Fibroblast of lung (primary cell): ENCODE measurements around the gene USH2A.

Experiments used
- EZH2 ChIP-seq: IDR thresholded peaks from 2 replicates; pipeline ENCODE4 v1.5.1; 2012; ENCODE audit warnings: low read length, control low read depth, mild to moderate bottlenecking; ENCODE audit errors: missing control alignments
- TF ChIP-seq, protein P1 (sequence below), 2 donors: IDR thresholded peaks in 1 of 2; conservative IDR thresholded peaks in 1 of 2; 1 replicate in 1 of 2; 2 replicates in 1 of 2; pipeline ENCODE4 v1.5.1; 2011 to 2012; ENCODE audit warnings: low read length in 2 of 2, control low read depth in 1 of 2, inconsistent platforms in 1 of 2, low read depth in 1 of 2, mild to moderate bottlenecking in 1 of 2

DNA sequence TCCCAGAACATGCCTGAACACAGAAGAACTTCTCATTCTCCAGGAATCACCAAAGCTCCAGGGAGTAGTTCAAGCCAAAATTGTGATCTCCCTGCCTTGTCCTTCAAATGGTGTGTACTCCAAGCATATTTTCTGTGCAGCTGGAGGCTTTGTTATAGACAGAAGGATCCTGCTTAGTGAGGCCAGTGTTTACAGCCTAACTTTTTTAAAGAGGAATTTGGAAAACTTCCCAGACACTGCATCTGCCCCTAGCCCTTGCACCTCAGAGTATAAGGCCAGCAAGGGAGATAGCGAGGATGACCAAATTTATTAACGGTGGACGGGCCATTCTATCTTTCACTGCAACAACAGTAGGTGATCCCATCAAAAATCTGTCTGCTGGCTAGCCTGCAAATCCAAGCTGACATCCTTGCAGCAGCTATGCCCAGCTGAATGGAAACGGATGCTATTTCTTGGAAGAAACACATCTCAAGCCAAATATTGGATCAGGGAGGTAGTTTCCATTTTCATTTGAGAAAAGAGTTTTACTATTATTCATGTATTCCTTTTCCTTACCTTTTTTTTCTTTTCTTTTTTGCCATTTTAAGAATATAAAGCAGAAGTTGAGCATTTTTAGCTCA, 249.8 kb downstream of the USH2A start:
- TF ChIP-seq, protein P1, sequence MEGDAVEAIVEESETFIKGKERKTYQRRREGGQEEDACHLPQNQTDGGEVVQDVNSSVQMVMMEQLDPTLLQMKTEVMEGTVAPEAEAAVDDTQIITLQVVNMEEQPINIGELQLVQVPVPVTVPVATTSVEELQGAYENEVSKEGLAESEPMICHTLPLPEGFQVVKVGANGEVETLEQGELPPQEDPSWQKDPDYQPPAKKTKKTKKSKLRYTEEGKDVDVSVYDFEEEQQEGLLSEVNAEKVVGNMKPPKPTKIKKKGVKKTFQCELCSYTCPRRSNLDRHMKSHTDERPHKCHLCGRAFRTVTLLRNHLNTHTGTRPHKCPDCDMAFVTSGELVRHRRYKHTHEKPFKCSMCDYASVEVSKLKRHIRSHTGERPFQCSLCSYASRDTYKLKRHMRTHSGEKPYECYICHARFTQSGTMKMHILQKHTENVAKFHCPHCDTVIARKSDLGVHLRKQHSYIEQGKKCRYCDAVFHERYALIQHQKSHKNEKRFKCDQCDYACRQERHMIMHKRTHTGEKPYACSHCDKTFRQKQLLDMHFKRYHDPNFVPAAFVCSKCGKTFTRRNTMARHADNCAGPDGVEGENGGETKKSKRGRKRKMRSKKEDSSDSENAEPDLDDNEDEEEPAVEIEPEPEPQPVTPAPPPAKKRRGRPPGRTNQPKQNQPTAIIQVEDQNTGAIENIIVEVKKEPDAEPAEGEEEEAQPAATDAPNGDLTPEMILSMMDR (conservative IDR thresholded peaks at IDR 0.05 in 1 of 2, IDR thresholded peaks at IDR 0.05 in 1 of 2; ENCODE audit: low read depth in 1 of 2, low read length in 2 of 2), result no peak
- TF ChIP-seq EZH2, result no peak
